Activated T-cell treated with anti-CD3 and anti-CD28 coated beads, Interleukin-2, amount 50 U/mL, for 24 hours (primary cell): Measurements from ENCODE around the gene BACE1-AS.
"Not testable (repeated sequence)": the region's sequence is repeated elsewhere in the genome, so short reads cannot be mapped to it uniquely, and the experiment has no call there.

ENCODE experiments used
- DNase-seq: peaks from one replicate; pipeline ENCODE4 v3.0.0-alpha.2; 2020
- H3K27ac Mint-ChIP-seq: 2 replicates; pipeline ENCODE4 v1.8.0; 2020; ENCODE audit warnings: mild to moderate bottlenecking, mixed read lengths
- H3K27me3 Mint-ChIP-seq: 2 replicates; pipeline ENCODE4 v1.8.0; 2020; ENCODE audit warnings: mixed read lengths
- H3K36me3 Mint-ChIP-seq: 2 replicates; pipeline ENCODE4 v1.8.0; 2020; ENCODE audit warnings: low read depth, mixed read lengths
- H3K4me1 Mint-ChIP-seq: 2 replicates; pipeline ENCODE4 v1.8.0; 2020; ENCODE audit warnings: low read depth, mixed read lengths
- H3K4me3 Mint-ChIP-seq: 2 replicates; pipeline ENCODE4 v1.8.0; 2020; ENCODE audit warnings: mild to moderate bottlenecking, moderate library complexity, mixed read lengths
- H3K9me3 Mint-ChIP-seq: 2 replicates; pipeline ENCODE4 v1.8.0; 2020; ENCODE audit warnings: mixed read lengths

Gene BACE1-AS

GRCh38 chr11:117290809-117291396 is at the start of gene BACE1-AS:
Gene BACE1-AS, plus strand, starts transcription at chr11:117291346.
- Mint-ChIP-seq H3K4me1 (no peaks in the 10 kb centered on the region), H3K4me3 (no peak within 1 kb of the TSS), H3K9me3 (no peaks in the 10 kb centered on the region), H3K27ac (no peak within 1 kb of the TSS), H3K36me3 (peaks cover 57% of the 10 kb centered on the region), H3K27me3 (no peaks in the 10 kb centered on the region)
- no peak for DNase-seq

- H3K27ac Mint-ChIP-seq: no peak overlapping the region
Measured at GRCh38 chr11:117248341-117248740, 42.8 kb upstream of the BACE1-AS start.

GRCh38 chr11:117249571-117249970 is 41.6 kb upstream of the BACE1-AS start:
- no peaks in the 10 kb centered on the region for H3K4me1 Mint-ChIP-seq
- H3K4me3 Mint-ChIP-seq: no peak overlapping the region
- H3K36me3 Mint-ChIP-seq: peaks cover 72% of the 10 kb centered on the region
- H3K9me3 Mint-ChIP-seq: no peaks in the 10 kb centered on the region
- no peaks in the 10 kb centered on the region for H3K27me3 Mint-ChIP-seq
- H3K27ac Mint-ChIP-seq: no peak overlapping the region
- DNase-seq: no peak

More at GRCh38 chr11:117248341-117248740, 42.8 kb upstream of the BACE1-AS start:
- peaks cover 72% of the 10 kb centered on the region for H3K36me3 Mint-ChIP-seq
- no peak overlapping the region for H3K4me3 Mint-ChIP-seq
- no peaks in the 10 kb centered on the region for H3K9me3 Mint-ChIP-seq
- no peaks in the 10 kb centered on the region for H3K4me1 Mint-ChIP-seq
- H3K27me3 Mint-ChIP-seq: no peaks in the 10 kb centered on the region
- DNase-seq: no peak

DNA sequence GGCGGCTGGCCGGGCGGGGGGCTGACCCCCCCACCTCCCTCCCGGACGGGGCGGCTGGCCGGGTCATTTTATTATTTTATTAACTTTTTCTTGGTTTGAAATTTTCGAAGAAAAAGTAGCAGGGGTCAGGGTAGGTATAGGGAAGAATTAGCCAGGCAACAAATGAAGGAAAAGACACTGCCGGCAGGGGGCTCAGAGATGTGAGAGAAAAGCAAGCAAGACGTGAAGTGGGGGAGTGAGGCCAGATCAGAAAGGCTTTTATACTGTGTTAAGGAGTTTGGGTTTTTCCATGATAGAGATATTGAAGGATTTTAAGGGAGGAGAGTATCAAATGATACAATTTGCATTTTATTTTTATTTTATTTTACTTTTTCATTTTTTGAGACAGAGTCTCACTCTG is 39.6 kb upstream of the BACE1-AS start:
- DNase-seq: no peak
- Mint-ChIP-seq H3K36me3 (peaks cover 64% of the 10 kb centered on the region), H3K4me3 (no peak overlapping the region), H3K27me3 (no peaks in the 10 kb centered on the region), H3K9me3 (no peaks in the 10 kb centered on the region), H3K27ac (no peak overlapping the region), H3K4me1 (peaks cover 3% of the 10 kb centered on the region)

DNA sequence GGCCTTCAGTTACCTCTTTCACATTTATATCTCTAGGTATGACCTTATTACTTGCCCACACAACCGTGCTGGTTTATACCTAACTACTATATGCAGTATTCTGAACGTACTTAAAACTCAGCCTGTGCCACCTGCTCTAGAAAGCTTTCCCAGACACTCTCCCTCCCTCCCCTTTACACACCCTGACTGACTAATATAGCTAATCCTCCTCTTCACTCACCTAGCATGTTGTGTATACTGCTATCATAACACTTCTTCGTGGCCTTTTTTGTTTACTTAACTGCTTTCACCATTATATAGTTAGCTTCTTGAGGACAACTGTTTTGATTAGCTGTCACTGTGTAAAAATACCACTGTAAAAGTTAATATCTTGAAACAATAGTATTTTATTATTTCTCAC is 35.2 kb upstream of the BACE1-AS start:
- DNase-seq: no peak
- Mint-ChIP-seq H3K4me3 (no peak overlapping the region), H3K27ac (no peak overlapping the region), H3K27me3 (no peaks in the 10 kb centered on the region), H3K36me3 (peaks cover 43% of the 10 kb centered on the region), H3K9me3 (no peaks in the 10 kb centered on the region), H3K4me1 (peaks cover 5% of the 10 kb centered on the region)

GRCh38 chr11:117256573-117256972 is 34.6 kb upstream of the BACE1-AS start:
- Mint-ChIP-seq H3K27ac (no peak overlapping the region), H3K4me3 (no peak overlapping the region), H3K4me1 (peaks cover 5% of the 10 kb centered on the region), H3K36me3 (peaks cover 44% of the 10 kb centered on the region), H3K9me3 (no peaks in the 10 kb centered on the region), H3K27me3 (no peaks in the 10 kb centered on the region)
- DNase-seq: no peak

GRCh38 chr11:117258576-117258975 is 32.6 kb upstream of the BACE1-AS start:
- Mint-ChIP-seq H3K27ac (no peak overlapping the region), H3K9me3 (no peaks in the 10 kb centered on the region), H3K36me3 (peaks cover 43% of the 10 kb centered on the region), H3K4me3 (no peak overlapping the region), H3K4me1 (peaks cover 5% of the 10 kb centered on the region), H3K27me3 (no peaks in the 10 kb centered on the region)
- DNase-seq: no peak

GRCh38 chr11:117259417-117259816 is 31.7 kb upstream of the BACE1-AS start:
- H3K4me1 Mint-ChIP-seq: peaks cover 5% of the 10 kb centered on the region
- no peaks in the 10 kb centered on the region for H3K9me3 Mint-ChIP-seq
- no peak overlapping the region for H3K27ac Mint-ChIP-seq
- DNase-seq: no peak
- peaks cover 40% of the 10 kb centered on the region for H3K36me3 Mint-ChIP-seq
- no peaks in the 10 kb centered on the region for H3K27me3 Mint-ChIP-seq
- H3K4me3 Mint-ChIP-seq: no peak overlapping the region

DNA sequence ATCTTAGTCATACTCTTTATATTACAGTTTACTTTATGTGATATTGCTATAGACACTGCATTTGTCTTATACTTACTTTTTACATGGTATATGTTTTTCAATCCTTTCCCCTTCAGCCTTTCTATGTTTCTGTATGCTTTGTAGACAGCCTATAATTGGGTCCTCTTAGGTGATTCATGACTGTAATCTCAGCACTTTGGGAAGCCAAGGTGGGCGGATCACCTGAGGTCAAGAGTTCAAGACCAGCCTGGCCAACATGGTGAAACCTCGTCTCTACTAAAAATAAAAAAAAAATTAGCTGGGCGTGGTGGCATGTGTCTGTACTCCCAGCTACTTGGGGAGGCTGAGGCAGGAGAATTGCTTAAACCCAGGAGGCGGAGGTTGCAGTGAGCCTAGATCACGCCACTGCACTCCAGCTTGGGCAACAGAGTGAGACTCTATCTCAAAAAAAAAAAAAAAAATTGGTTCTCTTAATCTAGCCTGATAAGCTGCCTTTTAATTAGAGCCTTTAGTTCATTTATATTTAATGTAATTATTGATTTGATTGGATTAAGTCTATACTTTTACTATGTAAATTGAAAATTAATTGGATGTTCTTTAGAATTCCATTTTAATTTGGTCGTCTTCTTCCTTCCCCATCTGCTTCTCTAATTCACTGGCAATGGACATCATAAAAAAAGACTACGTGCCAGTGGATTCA is 26.4 kb upstream of the BACE1-AS start:
- DNase-seq, H3K27me3 Mint-ChIP-seq, H3K9me3 Mint-ChIP-seq, H3K4me3 Mint-ChIP-seq, H3K27ac Mint-ChIP-seq, H3K4me1 Mint-ChIP-seq: not testable (repeated sequence)
- peaks cover 54% of the 10 kb centered on the region for H3K36me3 Mint-ChIP-seq

GRCh38 chr11:117265745-117266144 is 25.4 kb upstream of the BACE1-AS start:
- no peaks in the 10 kb centered on the region for H3K9me3 Mint-ChIP-seq
- H3K4me3 Mint-ChIP-seq: no peak overlapping the region
- no peak overlapping the region for H3K27ac Mint-ChIP-seq
- peaks cover 50% of the 10 kb centered on the region for H3K36me3 Mint-ChIP-seq
- no peaks in the 10 kb centered on the region for H3K4me1 Mint-ChIP-seq
- no peaks in the 10 kb centered on the region for H3K27me3 Mint-ChIP-seq
- no peak for DNase-seq

DNA sequence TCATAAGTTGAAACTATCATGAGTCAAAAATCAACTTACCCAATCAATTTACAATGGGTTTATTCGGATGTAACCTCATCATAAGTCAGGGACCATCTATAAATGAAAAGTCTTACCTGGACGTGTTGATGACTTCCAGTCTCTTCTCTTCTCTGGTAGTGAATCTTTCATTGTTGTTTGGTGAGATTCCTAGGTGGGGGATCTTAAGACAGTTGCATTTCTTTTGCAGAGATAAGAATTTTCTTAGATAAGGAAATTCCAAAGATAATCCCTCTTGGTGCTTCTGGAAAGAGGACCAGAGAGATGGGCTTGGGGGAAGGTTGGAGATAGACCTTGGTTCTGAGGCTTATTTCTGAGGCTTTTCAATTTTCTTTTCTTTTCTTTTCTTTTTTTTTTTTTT is 21.3 kb upstream of the BACE1-AS start:
- Mint-ChIP-seq H3K4me3 (no peak overlapping the region), H3K36me3 (peaks cover 51% of the 10 kb centered on the region), H3K27ac (no peak overlapping the region), H3K9me3 (no peaks in the 10 kb centered on the region), H3K4me1 (peaks cover 3% of the 10 kb centered on the region), H3K27me3 (no peaks in the 10 kb centered on the region)
- DNase-seq: no peak

DNA sequence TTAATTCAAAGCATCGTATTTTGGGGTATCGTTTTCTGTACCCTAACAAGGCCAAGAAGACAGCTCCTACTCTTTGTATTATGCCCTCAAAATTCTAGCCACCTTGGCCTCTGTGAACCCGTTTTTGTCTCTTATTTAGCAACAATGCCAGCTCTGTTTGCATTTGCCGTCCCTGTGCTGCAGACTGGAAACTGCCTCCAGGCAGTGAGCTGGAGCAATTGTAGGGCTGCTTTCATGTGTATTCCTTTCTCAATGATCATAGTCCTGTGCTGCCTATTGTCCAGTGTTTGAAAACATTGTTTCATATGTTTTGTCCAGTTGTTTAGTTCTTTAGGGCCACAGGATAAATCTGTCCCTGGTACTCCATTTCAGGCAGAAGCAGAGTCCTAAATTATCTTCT is 19.9 kb upstream of the BACE1-AS start:
- DNase-seq: no peak
- H3K27ac Mint-ChIP-seq: no peak overlapping the region
- no peak overlapping the region for H3K4me3 Mint-ChIP-seq
- H3K9me3 Mint-ChIP-seq: no peaks in the 10 kb centered on the region
- H3K36me3 Mint-ChIP-seq: peaks cover 54% of the 10 kb centered on the region
- H3K27me3 Mint-ChIP-seq: no peaks in the 10 kb centered on the region
- peaks cover 11% of the 10 kb centered on the region for H3K4me1 Mint-ChIP-seq

DNA sequence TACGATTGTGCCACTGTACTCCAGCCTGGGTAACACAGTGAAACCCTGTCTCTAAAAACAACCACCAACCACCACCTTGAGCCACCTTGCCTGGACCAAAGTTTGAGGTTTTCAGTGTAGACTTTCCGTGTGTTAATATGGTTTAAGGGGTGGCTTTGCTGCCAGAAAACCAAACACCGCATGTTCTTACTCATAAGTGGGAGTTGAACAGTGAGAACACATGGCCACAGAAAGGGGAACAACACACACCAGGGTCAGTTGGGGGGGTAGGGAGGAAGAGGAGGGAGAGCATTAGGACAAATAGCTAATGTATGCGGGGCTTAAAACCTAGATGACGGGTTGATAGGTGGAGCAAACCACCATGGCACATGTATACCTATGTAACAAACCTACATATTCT is 19.0 kb upstream of the BACE1-AS start:
- H3K27me3 Mint-ChIP-seq, H3K27ac Mint-ChIP-seq, H3K9me3 Mint-ChIP-seq, H3K4me3 Mint-ChIP-seq, DNase-seq: not testable (repeated sequence)
- H3K4me1 Mint-ChIP-seq: peaks cover 11% of the 10 kb centered on the region
- peaks cover 50% of the 10 kb centered on the region for H3K36me3 Mint-ChIP-seq

DNA sequence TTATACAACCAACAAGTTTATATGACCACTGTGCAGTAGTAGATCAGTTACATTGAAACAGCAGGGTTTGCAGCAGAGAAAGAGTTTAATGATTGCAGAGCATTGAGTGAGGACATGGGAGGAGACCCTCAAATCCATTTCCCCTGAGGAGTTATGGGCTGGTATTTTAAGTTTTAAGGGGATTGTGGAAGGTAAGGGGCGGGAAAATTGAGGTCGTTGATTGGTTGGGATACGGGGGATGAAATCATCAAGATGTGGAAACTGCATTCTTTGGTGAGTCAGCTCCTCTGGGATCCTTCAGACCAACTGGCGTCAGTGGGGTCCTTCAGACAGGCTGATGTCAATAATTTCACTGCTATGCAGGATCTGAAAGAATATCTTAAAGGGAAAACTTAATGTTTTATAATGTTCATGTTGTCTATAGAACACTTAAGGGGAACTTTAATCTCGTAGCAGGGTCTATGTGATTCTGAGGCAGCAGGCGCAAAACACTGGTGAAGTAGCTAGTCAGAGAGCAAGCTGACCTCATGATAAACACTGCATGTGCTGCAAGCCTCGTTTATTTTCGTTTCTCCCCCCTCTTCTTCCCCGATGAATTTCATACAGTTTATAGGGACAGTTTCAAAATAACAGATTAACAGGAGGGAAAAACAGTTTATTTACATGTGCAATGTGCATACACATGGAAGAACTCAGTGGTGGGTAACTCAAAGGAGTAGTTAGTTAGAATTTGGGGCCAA is 17.4 kb upstream of the BACE1-AS start:
- Mint-ChIP-seq H3K36me3 (peaks cover 41% of the 10 kb centered on the region), H3K27me3 (no peaks in the 10 kb centered on the region), H3K4me3 (no peak overlapping the region), H3K4me1 (peaks cover 13% of the 10 kb centered on the region), H3K9me3 (no peaks in the 10 kb centered on the region), H3K27ac (peak overlapping the region; percentile 44)
- DNase-seq: no peak

- Mint-ChIP-seq H3K27me3 (no peaks in the 10 kb centered on the region), H3K36me3 (peaks cover 51% of the 10 kb centered on the region), H3K9me3 (no peaks in the 10 kb centered on the region), H3K4me1 (peaks cover 31% of the 10 kb centered on the region), H3K4me3 (no peak overlapping the region), H3K27ac (no peak overlapping the region)
- no peak for DNase-seq
Measured at GRCh38 chr11:117278347-117278746, 12.8 kb upstream of the BACE1-AS start.
